GM12878 (cell line): ENCODE results near the gene ARHGEF26.

Experiments
- CBX5 ChIP-seq: sonication (generic); IDR thresholded peaks from 2 replicates; pipeline ENCODE4 v1.6.1; 2016; ENCODE audit warnings: low read depth, moderate library complexity, mild to moderate bottlenecking, inconsistent platforms
- CTCF ChIP-seq, 3 experiments: IDR thresholded peaks in 2 of 3; conservative IDR thresholded peaks in 1 of 3; 2 replicates each; pipeline ENCODE4 v1.5.1; 2011; ENCODE audit warnings: low read depth in 3 of 3, low read length in 3 of 3, mild to moderate bottlenecking in 3 of 3, control low read depth in 2 of 3, moderate library complexity in 2 of 3, inconsistent platforms in 1 of 3, mixed read lengths in 1 of 3; ENCODE audit not compliant: control insufficient read depth in 2 of 3, insufficient read depth in 1 of 3; ENCODE audit errors: extremely low read depth in 1 of 3
- ESRRA ChIP-seq: IDR thresholded peaks from 2 replicates; pipeline ENCODE4 v1.6.1; 2012; ENCODE audit warnings: mild to moderate bottlenecking, low read length, improper control_type of control experiment
- EZH2 ChIP-seq: IDR thresholded peaks from 2 replicates; pipeline ENCODE4 v1.6.1; 2012; ENCODE audit warnings: low read depth, mild to moderate bottlenecking, control low read depth, inconsistent platforms, low read length, borderline replicate concordance; ENCODE audit not compliant: control insufficient read depth
- HDAC2 ChIP-seq: fragments of 200-600 bp; sonication (generic); IDR thresholded peaks from 2 replicates; pipeline ENCODE4 v1.6.1; 2017
- POLR2AphosphoS5 ChIP-seq: IDR thresholded peaks from 2 replicates; pipeline ENCODE4 v1.6.1; 2011; ENCODE audit warnings: mild to moderate bottlenecking, low read length, inconsistent platforms
- SMAD1 ChIP-seq: fragments of 450-650 bp; IDR thresholded peaks from 2 replicates; pipeline ENCODE4 v1.6.1; 2018; ENCODE audit warnings: mild to moderate bottlenecking, low read depth; ENCODE audit not compliant: partially characterized antibody
- ZBTB4 ChIP-seq: fragments of 450-650 bp; formaldehyde crosslinking; IDR thresholded peaks from 2 replicates; pipeline ENCODE4 v1.4.0; 2022; ENCODE audit warnings: mild to moderate bottlenecking, moderate library complexity

GRCh38 chr3:154102225-154102624 is 19.0 kb upstream of the ARHGEF26 start:
- no peak for TF ChIP-seq HDAC2
- TF ChIP-seq POLR2AphosphoS5, result no peak
- TF ChIP-seq CBX5, result no peak
- TF ChIP-seq EZH2, result no peak
- TF ChIP-seq SMAD1, result no peak
- TF ChIP-seq ESRRA, result no peak
- no peak for TF ChIP-seq CTCF (IDR thresholded peaks at IDR 0.05 in 2 of 3, conservative IDR thresholded peaks at IDR 0.05 in 1 of 3; ENCODE audit: control insufficient read depth in 2 of 3, extremely low read depth in 1 of 3, insufficient read depth in 1 of 3, low read depth in 3 of 3, low read length in 3 of 3)
- no peak for TF ChIP-seq ZBTB4
